ENCODE measurements around the gene GNA14.
"Not testable (repeated sequence)": the region's sequence is repeated elsewhere in the genome, so short reads cannot be mapped to it uniquely, and the experiment has no call there.

The GNA14 gene

GRCh38 chr9:77531400-77531799 lies 116.7 kb downstream of the GNA14 start:
- no peak for DNase-seq

DNA sequence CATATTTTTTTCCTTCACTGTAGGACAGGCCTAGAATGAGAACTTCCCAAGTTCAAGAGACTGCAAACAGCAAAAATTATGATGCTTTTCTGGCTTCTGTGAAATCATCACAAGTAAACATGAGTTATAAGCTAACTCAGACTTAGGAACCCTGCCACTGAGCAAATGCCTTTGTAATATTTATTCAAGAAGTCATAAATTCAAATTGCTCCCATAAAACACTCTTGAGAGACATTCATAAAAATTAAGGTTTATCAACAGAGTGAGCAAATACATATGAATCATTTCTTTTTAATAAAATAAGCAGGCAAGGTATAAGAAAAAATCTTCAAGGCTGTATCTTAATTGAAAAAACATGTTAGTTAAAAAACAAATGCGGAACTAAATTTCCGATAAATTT lies 124.2 kb downstream of the GNA14 start:
- no peak for DNase-seq

DNA sequence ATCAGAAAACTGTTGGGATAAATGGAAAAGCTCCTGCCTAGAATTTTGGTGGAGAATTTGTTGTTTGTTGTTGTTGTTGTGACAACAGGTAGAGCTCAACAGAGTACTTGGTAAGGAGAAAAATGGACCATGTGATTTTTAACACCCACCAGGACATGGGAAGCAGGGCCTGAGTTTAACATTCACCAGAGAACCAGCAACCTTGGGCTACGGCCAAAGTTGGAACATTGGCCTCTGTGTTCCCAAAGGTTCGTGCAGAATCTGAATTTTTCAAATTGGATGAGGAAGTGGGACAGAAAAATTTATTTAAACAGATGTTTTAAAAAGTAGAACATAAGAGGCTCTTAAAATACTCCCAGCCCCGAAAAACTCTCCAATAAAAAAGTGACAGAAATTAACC lies 127.0 kb downstream of the GNA14 start:
- no peak for DNase-seq

GRCh38 chr9:77518688-77519087 lies 129.4 kb downstream of the GNA14 start:
- DNase-seq, result no peak

- no peak for DNase-seq
These were observed 131.3 kb downstream of the GNA14 start for GRCh38 chr9:77516781-77517180.

DNA sequence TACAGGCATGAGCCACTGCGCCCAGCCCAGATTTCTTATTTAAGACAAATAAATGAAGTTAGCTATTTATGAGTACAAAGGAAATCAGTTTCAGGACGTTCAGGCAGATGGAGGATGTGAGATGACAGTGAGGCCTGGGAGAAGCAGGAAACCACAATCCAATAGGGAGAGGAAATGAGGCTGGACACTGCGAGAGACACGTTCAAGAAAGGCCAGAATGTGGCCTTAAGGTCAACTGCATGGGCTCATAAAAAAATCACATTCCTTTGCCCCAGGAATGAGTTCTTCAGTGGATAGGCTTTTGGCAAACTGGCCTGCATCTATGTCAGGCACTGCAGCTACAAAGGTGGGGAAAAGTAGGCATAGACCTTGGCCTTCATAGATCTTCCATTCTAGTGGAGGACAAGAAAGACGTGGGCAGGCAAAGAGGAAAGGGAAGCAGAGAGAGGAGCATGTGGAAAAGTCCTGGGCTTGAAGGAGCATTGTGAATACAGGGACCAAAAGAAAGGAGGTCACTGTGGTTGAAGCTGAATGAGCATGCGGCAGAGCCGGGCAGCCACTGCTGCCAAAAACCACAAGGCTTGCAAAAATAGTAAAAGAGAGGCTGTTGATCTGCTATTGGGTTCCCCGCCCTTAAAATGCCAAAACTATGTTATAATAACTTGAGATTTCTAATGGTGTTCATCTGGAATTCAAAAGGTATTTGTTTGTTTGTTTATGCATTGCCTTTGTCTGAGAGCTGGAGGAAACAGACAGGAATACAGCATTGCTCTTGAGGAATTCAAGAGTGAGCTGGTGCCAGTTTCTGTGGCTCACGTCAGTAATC lies 133.0 kb downstream of the GNA14 start:
- DNase-seq, result no peak

DNA sequence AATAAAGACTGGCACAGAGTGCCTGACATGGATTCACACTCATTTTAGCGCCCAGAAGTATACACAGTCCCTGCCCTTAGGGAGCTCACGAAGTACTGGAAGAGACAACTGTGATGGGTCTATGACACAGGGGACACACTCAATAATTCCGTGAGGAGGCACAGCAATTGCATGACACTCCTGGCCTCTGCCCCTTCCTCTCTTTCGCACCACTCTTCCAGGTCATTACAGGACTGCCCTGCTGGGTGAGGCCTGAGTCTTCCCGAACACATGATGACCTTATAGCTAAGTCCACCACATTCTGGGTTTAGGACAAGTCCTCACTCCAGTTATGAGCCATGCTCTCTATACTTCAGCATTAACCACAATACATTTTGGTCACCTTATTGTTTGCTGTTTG lies 134.7 kb downstream of the GNA14 start:
- no peak for DNase-seq

DNA sequence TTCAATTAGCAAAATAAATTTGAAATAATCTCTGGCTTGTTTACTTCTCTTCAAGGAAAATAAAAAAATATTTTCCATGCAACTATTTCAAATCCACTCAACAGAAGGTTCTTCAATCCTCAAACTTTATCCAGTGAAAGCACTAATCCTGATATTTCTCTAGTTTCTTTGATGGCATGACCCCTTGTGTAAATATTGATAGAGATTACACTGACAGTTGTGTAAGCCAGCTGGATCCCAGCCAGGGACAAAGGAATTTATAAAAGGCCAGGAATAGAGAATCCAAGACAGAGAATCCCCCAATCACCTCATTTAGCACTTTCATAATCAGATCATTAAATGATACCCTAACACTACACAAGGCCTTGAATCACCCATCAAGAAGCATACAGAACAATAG lies 135.2 kb downstream of the GNA14 start:
- DNase-seq, result no peak

DNA sequence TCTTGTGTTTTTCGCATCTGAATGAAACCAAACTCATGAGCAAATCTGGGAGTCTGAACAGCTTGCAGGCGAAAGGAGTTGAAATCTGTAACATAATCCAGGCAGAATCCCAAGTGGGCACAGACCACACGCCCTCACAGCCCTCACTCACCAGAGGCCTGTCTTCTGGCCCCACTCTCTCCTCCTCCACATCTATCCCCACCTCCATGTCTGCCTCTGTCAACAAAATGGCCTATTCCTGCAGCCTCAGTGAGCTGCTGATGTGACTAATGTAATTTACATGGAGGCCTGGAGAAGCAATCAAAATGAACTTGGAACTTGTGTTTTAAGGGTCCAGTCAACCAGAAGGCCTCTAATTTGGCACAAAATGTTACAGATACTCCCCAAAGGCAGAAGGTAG lies 136.6 kb downstream of the GNA14 start:
- DNase-seq, result no peak

- DNase-seq, result no peak
These were observed 137.5 kb downstream of the GNA14 start for GRCh38 chr9:77510666-77511065.

DNA sequence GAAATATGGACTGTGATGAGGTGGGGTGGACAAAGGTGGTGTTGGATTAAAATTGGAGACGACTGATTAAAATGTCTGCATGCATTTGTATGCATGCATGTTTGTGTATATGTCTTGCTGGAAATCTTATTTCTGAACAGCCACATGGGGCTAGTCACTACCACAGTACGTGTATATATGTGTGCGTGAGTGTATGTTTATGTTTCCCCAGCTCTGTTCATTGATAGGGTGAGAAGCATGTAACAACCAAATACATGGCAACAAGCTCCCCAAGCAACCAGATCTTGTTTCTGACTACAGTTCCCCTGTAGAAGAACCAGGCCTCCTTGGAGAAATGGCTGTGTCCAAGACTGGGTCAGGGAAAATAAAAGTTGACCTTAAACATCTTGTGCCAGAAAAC lies 139.7 kb downstream of the GNA14 start:
- no peak for DNase-seq

DNA sequence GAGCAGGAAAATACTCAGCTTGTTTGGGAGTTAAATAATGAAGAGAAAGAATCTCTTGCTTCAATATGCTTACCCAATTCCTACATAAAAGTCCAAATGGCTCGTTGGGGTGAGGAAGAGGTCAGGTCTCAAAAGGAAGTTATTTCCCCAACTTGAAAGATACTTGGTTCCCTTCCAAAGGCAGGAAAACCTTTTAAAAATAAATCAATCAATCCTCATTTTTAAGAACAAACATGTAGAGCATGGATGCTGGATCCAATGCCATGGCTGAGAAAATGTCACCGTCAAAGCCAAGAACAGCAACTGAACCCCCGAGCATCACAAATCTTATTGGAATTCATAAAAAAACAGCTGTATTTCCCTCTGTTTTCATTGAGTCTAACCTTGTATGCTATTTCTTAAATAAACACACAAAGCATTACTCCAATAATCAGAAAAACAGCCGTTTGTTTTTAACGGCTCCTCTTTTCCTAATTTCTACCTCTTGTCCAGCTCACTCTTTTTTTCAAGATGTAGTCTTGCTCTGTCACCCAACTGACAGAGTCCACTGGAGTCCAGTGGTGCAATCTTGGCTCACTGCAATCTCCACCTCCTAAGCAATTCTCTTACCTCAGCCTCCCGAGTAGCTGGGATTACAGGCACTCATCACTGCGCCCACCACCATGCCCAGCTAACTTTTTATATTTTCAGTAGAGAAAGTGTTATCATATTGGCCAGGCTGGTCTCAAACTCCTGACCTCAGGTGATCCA lies 140.7 kb downstream of the GNA14 start:
- DNase-seq, result no peak

DNA sequence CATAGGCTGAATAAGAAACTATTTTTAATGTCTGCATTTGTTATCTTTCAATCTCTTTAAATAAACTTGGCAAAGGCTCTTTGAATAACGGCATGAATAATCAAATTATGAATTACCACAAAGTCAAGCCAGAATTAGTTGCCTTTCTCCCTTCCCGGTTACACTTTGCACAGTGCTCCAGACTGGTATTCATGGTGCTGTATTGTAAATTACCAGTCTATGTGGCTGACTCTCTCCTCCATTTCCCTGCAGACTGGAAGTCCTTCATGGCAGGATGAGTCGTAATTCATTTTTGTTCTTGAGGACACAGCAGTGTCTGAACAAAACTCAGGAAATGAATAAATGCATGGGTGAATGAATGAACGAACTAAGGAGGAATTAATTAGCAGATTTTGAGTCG lies 142.9 kb downstream of the GNA14 start:
- no peak for DNase-seq

- no peak for DNase-seq
These were observed 145.6 kb downstream of the GNA14 start for GRCh38 chr9:77502568-77502967.

DNA sequence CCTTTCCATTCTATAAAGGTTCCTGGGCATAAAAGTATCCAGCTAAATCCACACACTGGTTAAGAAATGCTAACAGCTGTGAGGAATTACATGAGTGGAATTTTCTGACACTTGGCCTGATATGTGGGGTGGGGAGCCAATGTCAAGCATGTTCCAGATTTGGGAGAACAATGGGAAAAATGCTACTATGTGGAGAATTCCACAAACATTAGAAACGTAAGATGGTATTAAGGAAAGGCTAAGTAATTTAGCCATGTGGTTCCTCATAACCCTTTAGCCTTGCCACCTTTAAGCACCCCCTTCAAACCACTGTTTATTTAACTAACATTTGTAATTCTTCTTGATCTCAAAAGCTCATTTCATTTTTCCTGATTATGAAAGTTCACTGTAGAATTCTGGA lies 149.2 kb downstream of the GNA14 start:
- no peak for DNase-seq

DNA sequence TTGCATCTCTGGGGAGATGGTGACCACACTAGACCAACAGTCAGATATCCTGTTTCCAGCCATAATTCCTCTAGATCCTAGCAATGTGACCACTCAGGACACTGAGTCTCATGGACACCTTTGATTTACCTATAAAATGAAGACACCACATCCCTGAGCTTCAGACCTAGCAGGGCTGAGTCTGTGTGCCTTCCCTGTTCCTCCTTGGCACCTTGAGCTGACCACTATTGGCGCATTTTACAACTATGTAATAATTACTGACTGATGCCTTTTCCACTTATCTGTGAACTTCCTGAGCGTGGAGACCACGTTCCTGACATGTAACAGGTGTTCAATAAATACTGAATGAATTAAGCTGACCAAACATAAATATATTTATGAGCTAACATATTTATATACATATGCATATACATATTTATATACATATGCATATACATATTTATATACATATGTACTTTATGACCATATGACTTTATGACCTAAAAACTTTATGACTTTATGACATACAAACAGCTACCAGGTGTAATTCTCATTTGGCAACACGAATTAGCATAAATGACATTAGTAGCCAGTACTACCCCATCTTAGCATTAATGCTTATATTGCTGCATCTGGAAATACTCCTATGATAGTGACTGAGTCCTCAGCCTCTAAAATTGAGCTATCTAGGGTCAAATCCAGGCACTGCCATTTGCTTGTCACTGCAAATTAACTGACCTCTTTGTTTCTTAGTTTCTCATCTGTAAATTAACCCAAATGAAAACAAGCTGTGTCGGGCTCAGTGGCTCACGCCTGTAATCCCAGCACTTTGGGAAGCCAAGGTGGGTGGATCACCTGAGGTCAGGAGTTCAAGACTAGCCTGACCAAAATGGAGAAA lies 150.6 kb downstream of the GNA14 start:
- no peak for DNase-seq

GRCh38 chr9:77495834-77496671 lies 152.1 kb downstream of the GNA14 start:
- no peak for DNase-seq

GRCh38 chr9:77490279-77490678 lies 157.8 kb downstream of the GNA14 start:
- not testable (repeated sequence) for DNase-seq

DNA sequence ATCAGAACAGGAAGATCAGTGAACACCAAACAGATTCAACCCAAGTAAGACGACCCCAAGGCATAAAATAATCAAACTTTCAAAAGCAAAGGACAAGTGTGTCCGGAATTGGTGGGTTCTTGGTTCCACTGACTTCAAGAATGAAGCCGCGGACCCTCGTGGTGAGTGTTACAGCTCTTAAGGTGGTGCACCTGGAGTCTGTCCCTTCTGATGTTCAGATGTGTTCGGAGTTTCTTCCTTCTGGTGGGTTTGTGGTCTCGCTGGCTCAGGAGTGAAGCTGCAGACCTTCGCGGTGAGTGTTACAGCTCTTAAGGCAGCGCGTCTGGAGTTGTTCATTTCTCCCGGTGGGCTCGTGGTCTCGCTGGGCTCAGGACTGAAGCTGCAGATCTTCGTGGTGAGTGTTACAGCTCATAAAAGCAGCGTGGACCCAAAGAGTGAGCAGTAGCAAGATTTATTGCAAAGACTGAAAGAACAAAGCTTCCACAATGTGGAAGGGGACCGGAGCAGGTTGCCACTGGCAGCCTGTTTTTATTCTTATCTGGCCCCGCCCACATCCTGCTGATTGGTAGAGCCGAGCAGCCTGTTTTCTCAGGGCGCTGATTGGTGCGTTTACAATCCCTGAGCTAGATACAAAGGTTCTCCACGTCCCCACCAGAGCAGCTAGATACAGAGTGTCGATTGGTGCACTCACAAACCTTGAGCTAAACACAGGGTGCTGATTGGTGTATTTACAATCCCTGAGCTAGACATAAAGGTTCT lies 158.5 kb downstream of the GNA14 start:
- not testable (repeated sequence) for DNase-seq

- DNase-seq, result peak in 1 of 2 donors; percentile 8
These were observed 159.5 kb downstream of the GNA14 start for GRCh38 chr9:77488439-77489126.

GRCh38 chr9:77486968-77487367 lies 161.2 kb downstream of the GNA14 start:
- no peak for DNase-seq

All from CD4-positive, alpha-beta T cell treated with Interferon alpha-2 for 1 hour (primary cell).